Natural killer cell (primary cell): ENCODE data around the gene PRAMEF5. TPM values are rescaled to one million over a fixed set of nuclear protein-coding genes. Genes with fewer than 3 reads are reported as not detected.

Experiments
- total RNA-seq, 4 donors: library from RNA; stranded (reverse); fragments of 120-200 nt in 1 of 4; gene quantifications; one replicate each; pipeline versions ENCODE4 v1.2.3 to v1.2.4, GENCODE V29; 2013 to 2022

PRAMEF5 gene
- total RNA-seq, 3 donors from 2014 or later (not counting 1 experiment from before 2014, with no cell fraction given), result not detected

Other genes with a start within 250 kb of the PRAMEF5 start
- gene PRAMEF27, start 197.6 kb upstream of the PRAMEF5 start, total RNA-seq, result not detected
- not detected for gene HNRNPCL3, start 193.4 kb upstream of the PRAMEF5 start, total RNA-seq
- gene PRAMEF25, start 183.4 kb upstream of the PRAMEF5 start, total RNA-seq, result not detected
- gene HNRNPCL2, start 137.3 kb upstream of the PRAMEF5 start, total RNA-seq, result not detected
- not detected for gene PRAMEF26, start 98.2 kb upstream of the PRAMEF5 start, total RNA-seq
- gene HNRNPCL4, start 88.6 kb upstream of the PRAMEF5 start, total RNA-seq, result not detected
- not detected for gene PRAMEF9, start 82.3 kb upstream of the PRAMEF5 start, total RNA-seq
- not detected for gene PRAMEF13, start 52.8 kb upstream of the PRAMEF5 start, total RNA-seq
- not detected for gene PRAMEF18, start 28.0 kb upstream of the PRAMEF5 start, total RNA-seq
- not detected for gene PRAMEF8, start 30.9 kb downstream of the PRAMEF5 start, total RNA-seq
- gene PRAMEF33, start 49.3 kb downstream of the PRAMEF5 start, total RNA-seq, result not detected
- not detected for gene PRAMEF15, start 61.4 kb downstream of the PRAMEF5 start, total RNA-seq
- not detected for gene PRAMEF14, start 92.9 kb downstream of the PRAMEF5 start, total RNA-seq
- not detected for gene PRAMEF19, start 117.7 kb downstream of the PRAMEF5 start, total RNA-seq
- not detected for gene PRAMEF17, start 135.4 kb downstream of the PRAMEF5 start, total RNA-seq
- gene PRAMEF20, start 156.3 kb downstream of the PRAMEF5 start, total RNA-seq, result not detected